ENCODE results near the gene GOLGA6L2. TPM values are rescaled to one million over a fixed set of nuclear protein-coding genes. Genes with fewer than 3 reads are reported as not detected.
A peak's percentile ranks its signal among the peaks of the same experiment; 100 is the strongest.
"Not testable (repeated sequence)": the region's sequence is repeated elsewhere in the genome, so short reads cannot be mapped to it uniquely, and the experiment has no call there.

GOLGA6L2 gene
- total RNA-seq, 2 donors from 2014 or later = not detected

- H3K36me3 Mint-ChIP-seq (ENCODE audit: insufficient read depth in 2 of 2) = no peaks in the 10 kb centered on the region
- no peak overlapping the region for H3K27ac Mint-ChIP-seq
- H3K4me3 Mint-ChIP-seq = no peak overlapping the region
- H3K27me3 Mint-ChIP-seq (ENCODE audit: low read depth) = no peaks in the 10 kb centered on the region
- no peaks in the 10 kb centered on the region for H3K4me1 Mint-ChIP-seq (ENCODE audit: low read depth)
- no peak for ATAC-seq (replicated peaks in 1 of 2)
- no peaks in the 10 kb centered on the region for H3K9me3 Mint-ChIP-seq
- DNase-seq = no peak
These were observed 6.4 kb downstream of the GOLGA6L2 start for GRCh38 chr15:23440596-23440995.

DNA sequence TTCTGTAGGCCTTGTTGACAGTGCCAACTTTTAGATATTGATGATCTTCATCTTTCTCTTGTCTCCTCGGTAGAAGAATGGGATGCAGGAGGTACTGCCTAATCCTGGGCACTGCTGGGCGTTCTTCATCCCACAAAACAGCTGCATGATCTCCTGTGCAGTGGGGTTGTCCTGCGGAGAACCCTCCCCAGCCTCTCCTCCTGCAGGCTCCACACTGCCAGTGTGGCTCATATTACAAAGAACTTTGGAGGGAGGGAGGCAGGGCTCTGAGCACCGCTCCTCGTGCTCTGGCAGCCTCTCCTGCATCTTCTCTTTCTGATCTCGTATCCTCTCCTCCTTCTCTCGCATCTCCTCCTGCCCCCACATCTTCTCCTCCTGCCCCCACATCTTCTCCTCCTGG, 7.5 kb downstream of the GOLGA6L2 start:
- no peaks in the 10 kb centered on the region for H3K27me3 Mint-ChIP-seq (ENCODE audit: low read depth)
- no peaks in the 10 kb centered on the region for H3K36me3 Mint-ChIP-seq (ENCODE audit: insufficient read depth in 2 of 2)
- H3K9me3 Mint-ChIP-seq = no peaks in the 10 kb centered on the region
- H3K4me3 Mint-ChIP-seq = no peak overlapping the region
- no peak overlapping the region for H3K27ac Mint-ChIP-seq
- no peak for DNase-seq
- ATAC-seq (replicated peaks in 1 of 2) = no peak
- H3K4me1 Mint-ChIP-seq (ENCODE audit: low read depth) = no peaks in the 10 kb centered on the region

GRCh38 chr15:23438816-23439466, 8.1 kb downstream of the GOLGA6L2 start:
- Mint-ChIP-seq H3K9me3 (no peaks in the 10 kb centered on the region), H3K36me3 (ENCODE audit: insufficient read depth in 2 of 2) (no peaks in the 10 kb centered on the region), H3K27ac (no peak overlapping the region), H3K27me3 (ENCODE audit: low read depth) (no peaks in the 10 kb centered on the region), H3K4me1 (ENCODE audit: low read depth) (no peaks in the 10 kb centered on the region), H3K4me3 (no peak overlapping the region)
- DNase-seq = no peak
- no peak for ATAC-seq (replicated peaks in 1 of 2)

- Mint-ChIP-seq H3K4me1 (ENCODE audit: low read depth) (no peaks in the 10 kb centered on the region), H3K36me3 (ENCODE audit: insufficient read depth in 2 of 2) (no peaks in the 10 kb centered on the region), H3K9me3 (no peaks in the 10 kb centered on the region), H3K4me3 (no peak overlapping the region), H3K27me3 (ENCODE audit: low read depth) (no peaks in the 10 kb centered on the region), H3K27ac (no peak overlapping the region)
- DNase-seq (no peak), ATAC-seq (replicated peaks in 1 of 2) (no peak)
These were observed 9.4 kb downstream of the GOLGA6L2 start for GRCh38 chr15:23437673-23438072.

- Mint-ChIP-seq H3K27ac (no peak overlapping the region), H3K36me3 (ENCODE audit: insufficient read depth in 2 of 2) (no peaks in the 10 kb centered on the region), H3K4me3 (no peak overlapping the region), H3K27me3 (ENCODE audit: low read depth) (no peaks in the 10 kb centered on the region), H3K9me3 (no peaks in the 10 kb centered on the region), H3K4me1 (ENCODE audit: low read depth) (no peaks in the 10 kb centered on the region)
- DNase-seq (no peak), ATAC-seq (replicated peaks in 1 of 2) (no peak)
These were observed 9.9 kb downstream of the GOLGA6L2 start for GRCh38 chr15:23437146-23437545.

DNA sequence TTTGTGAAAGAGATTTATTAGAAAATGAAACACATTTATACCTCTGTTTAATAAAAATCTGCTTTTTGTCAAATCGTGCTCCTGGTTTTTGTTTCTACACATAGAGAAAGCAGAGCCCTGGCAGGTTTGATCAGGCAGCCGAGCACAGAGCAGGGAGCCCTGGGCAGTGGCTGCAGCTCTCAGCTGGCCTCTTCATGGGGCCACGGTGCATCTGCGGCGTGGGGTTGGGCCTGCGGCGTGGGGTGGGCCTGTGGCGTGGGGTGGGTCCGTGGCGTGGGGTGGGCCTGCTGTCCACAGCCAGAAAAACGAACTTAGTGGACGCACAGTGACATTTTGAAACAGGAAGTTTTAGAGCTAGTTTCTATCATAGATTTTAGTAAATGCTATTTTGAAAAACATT, 10.6 kb downstream of the GOLGA6L2 start:
- no peaks in the 10 kb centered on the region for H3K9me3 Mint-ChIP-seq
- H3K4me1 Mint-ChIP-seq (ENCODE audit: low read depth) = no peaks in the 10 kb centered on the region
- no peak for ATAC-seq (replicated peaks in 1 of 2)
- no peak for DNase-seq
- H3K4me3 Mint-ChIP-seq = no peak overlapping the region
- H3K27me3 Mint-ChIP-seq (ENCODE audit: low read depth) = no peaks in the 10 kb centered on the region
- H3K36me3 Mint-ChIP-seq (ENCODE audit: insufficient read depth in 2 of 2) = no peaks in the 10 kb centered on the region
- no peak overlapping the region for H3K27ac Mint-ChIP-seq

DNA sequence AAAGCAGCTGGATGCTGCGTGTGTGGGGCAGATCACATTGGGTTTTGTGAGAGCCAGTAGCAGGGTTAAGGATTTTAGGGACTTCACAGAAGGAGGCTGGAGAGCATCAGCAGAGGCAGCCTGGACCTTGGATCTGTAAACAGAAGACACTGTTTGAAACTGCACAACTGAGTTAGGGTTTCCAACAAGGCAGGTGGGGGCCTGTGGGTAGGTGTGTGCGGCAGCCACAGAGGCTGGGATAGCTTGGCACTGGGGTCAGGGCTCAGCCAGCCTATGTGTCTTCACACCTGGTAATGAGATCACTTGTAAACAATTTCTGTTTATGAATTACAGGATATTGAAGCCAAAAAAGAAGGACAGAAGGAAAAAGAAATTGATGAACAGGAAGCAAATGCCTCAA, 12.3 kb downstream of the GOLGA6L2 start:
- ATAC-seq (replicated peaks in 1 of 2); H3K4me1 Mint-ChIP-seq (ENCODE audit: low read depth); H3K4me3 Mint-ChIP-seq; H3K27me3 Mint-ChIP-seq (ENCODE audit: low read depth); H3K36me3 Mint-ChIP-seq (ENCODE audit: insufficient read depth in 2 of 2); H3K27ac Mint-ChIP-seq; H3K9me3 Mint-ChIP-seq; DNase-seq: not testable (repeated sequence)

GRCh38 chr15:23425327-23425726, 21.7 kb downstream of the GOLGA6L2 start:
- not testable (repeated sequence) for DNase-seq; H3K9me3 Mint-ChIP-seq; H3K27me3 Mint-ChIP-seq (ENCODE audit: low read depth); ATAC-seq (replicated peaks in 1 of 2); H3K27ac Mint-ChIP-seq; H3K36me3 Mint-ChIP-seq (ENCODE audit: insufficient read depth in 2 of 2); H3K4me1 Mint-ChIP-seq (ENCODE audit: low read depth); H3K4me3 Mint-ChIP-seq

DNA sequence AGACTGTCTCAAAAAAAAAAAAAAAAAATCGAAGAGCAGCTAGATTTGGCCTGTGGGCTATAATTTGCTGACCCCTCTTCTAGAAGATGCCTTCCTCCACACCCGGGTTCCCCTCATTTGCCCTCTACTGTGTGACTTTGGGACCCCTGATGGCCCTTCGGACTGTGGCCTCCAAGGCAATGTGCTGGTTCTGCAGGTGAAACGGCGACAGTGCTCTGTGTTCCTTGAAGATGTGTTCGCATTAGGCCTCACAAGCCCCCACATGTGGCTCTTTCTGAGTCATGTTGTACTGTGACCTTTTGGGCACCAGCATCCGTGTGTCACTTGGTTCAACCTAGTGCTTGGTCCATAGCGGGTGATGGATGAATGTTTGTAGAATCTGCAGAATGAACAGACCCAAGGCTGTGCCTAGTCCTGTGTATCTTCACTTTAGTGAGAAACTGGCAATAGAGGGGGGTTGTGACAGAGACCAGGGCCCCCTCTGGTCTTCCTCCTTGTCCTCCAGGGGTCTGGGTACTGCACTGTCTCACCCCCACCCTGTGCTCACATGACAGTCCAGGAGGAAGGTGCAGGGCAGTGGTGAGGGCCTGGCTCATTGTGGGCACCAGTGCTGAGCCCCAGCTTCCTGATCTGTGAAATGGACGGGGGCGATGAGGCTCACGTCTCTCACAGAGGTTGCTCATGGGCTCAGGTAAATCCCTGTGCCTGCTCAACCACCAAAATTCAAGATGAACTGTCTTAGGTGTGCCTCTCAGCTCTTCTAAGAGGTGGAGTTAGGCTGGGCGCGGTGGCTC, 22.7 kb downstream of the GOLGA6L2 start:
- DNase-seq = no peak
- Mint-ChIP-seq H3K4me1 (ENCODE audit: low read depth) (no peaks in the 10 kb centered on the region), H3K9me3 (no peaks in the 10 kb centered on the region), H3K36me3 (ENCODE audit: insufficient read depth in 2 of 2) (no peaks in the 10 kb centered on the region), H3K4me3 (no peak overlapping the region), H3K27ac (no peak overlapping the region), H3K27me3 (ENCODE audit: low read depth) (no peaks in the 10 kb centered on the region)
- ATAC-seq (replicated peaks in 1 of 2) = no peak

DNA sequence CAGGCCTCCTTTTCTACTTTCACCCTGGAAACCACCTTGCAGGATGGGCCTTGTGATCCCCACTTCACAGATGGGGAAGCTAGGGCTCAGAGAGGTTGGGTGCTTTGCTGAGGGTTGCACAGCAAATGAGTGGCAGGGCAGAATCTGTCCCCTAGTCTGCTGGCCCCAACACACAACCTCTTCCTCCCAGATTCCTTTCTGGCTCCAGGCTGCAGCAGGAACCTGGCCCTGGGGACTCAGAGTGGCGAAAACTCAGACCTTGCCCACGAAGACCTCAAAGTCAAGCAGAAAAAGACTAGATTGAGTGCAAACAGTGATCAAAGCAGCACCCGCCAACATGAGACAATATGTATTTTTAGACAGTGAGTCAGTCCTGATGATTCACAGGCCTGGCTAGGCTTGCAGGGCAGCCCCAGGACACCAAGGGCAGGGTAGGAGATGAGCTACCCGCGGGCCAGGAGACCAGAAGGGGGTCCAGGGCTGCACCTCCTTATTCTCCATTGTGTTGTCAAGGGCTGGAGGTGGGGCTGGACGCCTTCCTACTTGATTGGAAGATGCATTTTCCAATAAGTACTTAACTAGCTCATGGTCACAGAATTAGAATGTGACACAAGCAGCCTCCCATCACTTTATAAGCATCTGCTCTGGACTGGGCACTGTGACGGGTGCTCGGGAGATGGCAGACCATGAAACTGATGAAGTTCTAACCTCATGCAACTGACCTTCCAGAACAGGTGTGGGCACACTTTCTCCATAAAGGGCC, 23.9 kb downstream of the GOLGA6L2 start:
- no peaks in the 10 kb centered on the region for H3K9me3 Mint-ChIP-seq
- H3K27ac Mint-ChIP-seq = no peak overlapping the region
- no peaks in the 10 kb centered on the region for H3K36me3 Mint-ChIP-seq (ENCODE audit: insufficient read depth in 2 of 2)
- H3K27me3 Mint-ChIP-seq (ENCODE audit: low read depth) = no peaks in the 10 kb centered on the region
- H3K4me3 Mint-ChIP-seq = no peak overlapping the region
- DNase-seq (no peak), ATAC-seq (replicated peaks in 1 of 2) (peak; percentile 19 to 25)
- no peaks in the 10 kb centered on the region for H3K4me1 Mint-ChIP-seq (ENCODE audit: low read depth)

GRCh38 chr15:23422099-23422945, 24.7 kb downstream of the GOLGA6L2 start:
- Mint-ChIP-seq H3K27me3 (ENCODE audit: low read depth) (no peaks in the 10 kb centered on the region), H3K4me1 (ENCODE audit: low read depth) (no peaks in the 10 kb centered on the region), H3K27ac (no peak overlapping the region), H3K36me3 (ENCODE audit: insufficient read depth in 2 of 2) (no peaks in the 10 kb centered on the region), H3K4me3 (no peak overlapping the region), H3K9me3 (no peaks in the 10 kb centered on the region)
- ATAC-seq (replicated peaks in 1 of 2) (no peak), DNase-seq (no peak)

- DNase-seq (no peak), ATAC-seq (replicated peaks in 1 of 2) (no peak)
- Mint-ChIP-seq H3K27me3 (ENCODE audit: low read depth) (no peaks in the 10 kb centered on the region), H3K4me1 (ENCODE audit: low read depth) (no peaks in the 10 kb centered on the region), H3K4me3 (no peak overlapping the region), H3K27ac (no peak overlapping the region), H3K9me3 (no peaks in the 10 kb centered on the region), H3K36me3 (ENCODE audit: insufficient read depth in 2 of 2) (no peaks in the 10 kb centered on the region)
These were observed 26.1 kb downstream of the GOLGA6L2 start for GRCh38 chr15:23420806-23421575.
